ENCODE measurements around the gene MEIS3. TPM values are rescaled to one million over a fixed set of nuclear protein-coding genes. Genes with fewer than 3 reads are reported as not detected.

MEIS3 gene
- total RNA-seq, 1 experiment from 2014 or later: 35.8 TPM

DNA sequence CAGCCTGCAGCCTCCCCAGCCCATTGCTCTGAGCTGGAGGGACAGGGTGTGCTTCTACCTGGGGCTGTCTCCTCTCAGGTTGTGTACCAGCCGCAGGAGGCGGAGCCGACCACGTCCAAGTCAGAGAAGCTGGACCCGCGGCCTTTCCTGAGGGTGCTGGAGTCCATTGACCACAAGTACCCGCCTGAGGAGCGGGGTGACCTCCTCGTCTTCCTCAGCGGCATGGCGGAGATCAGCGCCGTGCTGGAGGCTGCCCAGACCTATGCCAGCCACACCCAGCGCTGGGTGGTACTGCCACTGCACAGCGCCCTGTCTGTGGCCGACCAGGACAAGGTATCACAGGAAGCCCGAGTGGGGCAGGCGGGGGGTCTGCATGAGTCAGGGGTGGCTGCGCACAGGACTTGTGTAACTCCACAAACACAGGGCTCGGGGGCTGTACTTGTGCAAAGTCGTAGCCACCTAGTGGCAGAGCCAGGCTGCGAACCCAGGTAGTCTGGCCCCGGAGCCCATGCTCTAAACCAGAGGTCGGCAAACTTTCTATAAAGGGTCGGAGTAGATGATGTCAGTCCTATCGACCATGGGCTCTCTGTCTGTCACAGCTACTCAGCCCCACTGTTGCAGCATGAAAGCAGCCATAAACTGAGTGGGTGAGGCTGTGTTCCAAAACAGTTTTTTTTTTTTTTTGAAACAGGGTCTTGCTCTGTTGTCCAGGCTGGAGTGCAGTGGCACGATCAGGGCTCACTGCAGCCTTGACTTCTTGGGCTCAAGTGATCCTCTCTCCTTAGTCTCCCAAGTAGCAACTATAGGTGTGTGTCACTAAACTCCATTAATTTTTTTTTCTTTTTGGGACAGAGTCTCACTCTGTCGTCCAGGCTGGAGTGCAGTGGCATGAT, 61.3 kb downstream of the MEIS3 start:
- Histone ChIP-seq H3K4me3 (replicated peaks in 1 of 2; ENCODE audit: low read depth in 1 of 2, low read length in 2 of 2) (no peak overlapping the region), H3K36me3 (ENCODE audit: control insufficient read depth in 1 of 2, insufficient read depth in 2 of 2, low read length in 2 of 2) (peaks cover 63 to 80% of the 10 kb centered on the region in 2 experiments), H4K20me1 (ENCODE audit: insufficient read depth) (no peaks in the 10 kb centered on the region), H3K27me3 (ENCODE audit: insufficient read depth, low read length) (no peaks in the 10 kb centered on the region), H3K9me3 (ENCODE audit: control insufficient read depth in 1 of 2, insufficient read depth in 1 of 2, low read depth in 1 of 2, low read length in 2 of 2) (no peaks in the 10 kb centered on the region), H3K79me2 (ENCODE audit: insufficient read depth, low read length) (peaks cover 83% of the 10 kb centered on the region), H2AFZ (ENCODE audit: low read depth, low read length, poor library complexity, severe bottlenecking) (no peak overlapping the region), H3K4me2 (ENCODE audit: low read length) (no peak overlapping the region), H3K9me2 (ENCODE audit: insufficient read depth) (no peaks in the 10 kb centered on the region), H3K4me1 (ENCODE audit: control insufficient read depth in 1 of 2, insufficient read depth in 2 of 2, low read length in 2 of 2) (no peaks in the 10 kb centered on the region), H3K9ac (ENCODE audit: low read length) (no peak overlapping the region), H3K27ac (ENCODE audit: low read depth, low read length) (no peak overlapping the region; the same call in 1 of the 2 replicates)
- no peak for DNase-seq (ENCODE audit: low read depth, low spot score)
- BruUV-seq (replicated peaks): no TSS peak
- ATAC-seq: peak; percentile 79
- TF ChIP-seq, protein P1, sequence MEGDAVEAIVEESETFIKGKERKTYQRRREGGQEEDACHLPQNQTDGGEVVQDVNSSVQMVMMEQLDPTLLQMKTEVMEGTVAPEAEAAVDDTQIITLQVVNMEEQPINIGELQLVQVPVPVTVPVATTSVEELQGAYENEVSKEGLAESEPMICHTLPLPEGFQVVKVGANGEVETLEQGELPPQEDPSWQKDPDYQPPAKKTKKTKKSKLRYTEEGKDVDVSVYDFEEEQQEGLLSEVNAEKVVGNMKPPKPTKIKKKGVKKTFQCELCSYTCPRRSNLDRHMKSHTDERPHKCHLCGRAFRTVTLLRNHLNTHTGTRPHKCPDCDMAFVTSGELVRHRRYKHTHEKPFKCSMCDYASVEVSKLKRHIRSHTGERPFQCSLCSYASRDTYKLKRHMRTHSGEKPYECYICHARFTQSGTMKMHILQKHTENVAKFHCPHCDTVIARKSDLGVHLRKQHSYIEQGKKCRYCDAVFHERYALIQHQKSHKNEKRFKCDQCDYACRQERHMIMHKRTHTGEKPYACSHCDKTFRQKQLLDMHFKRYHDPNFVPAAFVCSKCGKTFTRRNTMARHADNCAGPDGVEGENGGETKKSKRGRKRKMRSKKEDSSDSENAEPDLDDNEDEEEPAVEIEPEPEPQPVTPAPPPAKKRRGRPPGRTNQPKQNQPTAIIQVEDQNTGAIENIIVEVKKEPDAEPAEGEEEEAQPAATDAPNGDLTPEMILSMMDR (IDR thresholded peaks at IDR 0.05 in 2 of 3, conservative IDR thresholded peaks at IDR 0.05 in 1 of 3; ENCODE audit: borderline replicate concordance in 1 of 3, insufficient read depth in 1 of 3, low read depth in 2 of 3, low read length in 2 of 3): peak in 2 of 3 experiments; percentile 51 to 58; a peak in 4 of 6 replicates
- peak; percentile 22; the same call in 1 of the 2 replicates for TF ChIP-seq RAD21 (IDR thresholded peaks at IDR 0.05; ENCODE audit: low read depth)
- no peak for TF ChIP-seq CBX3 (IDR thresholded peaks at IDR 0.05; ENCODE audit: low read depth)
- ChIA-PET POLR2A (no interaction called here), CTCF (interaction anchor here (1.2 to 1.8 kb wide), 2 partner anchors 9 kb away, joined by 5 to 10 read pairs; partner anchors contain the start of gene DHX34), RAD21 (ENCODE audit: low non-redundant PET in 1 of 2, low total read pairs in 2 of 2, uncharacterized antibody in 2 of 2, unreplicated experiment in 2 of 2) (no interaction called here)
- intact Hi-C loops (cut with micrococcal nuclease): no loop called here

- TF ChIP-seq JUND (IDR thresholded peaks at IDR 0.05) (no peak), POLR2A (IDR thresholded peaks at IDR 0.05; ENCODE audit: borderline replicate concordance, extremely low read depth, insufficient read depth, insufficient read length) (no peak)
- no peaks in the 10 kb centered on the region for H4K20me1 ChIP-seq (ENCODE audit: insufficient read depth)
- H3K9me2 ChIP-seq (ENCODE audit: insufficient read depth): no peaks in the 10 kb centered on the region
- H3K4me2 ChIP-seq (ENCODE audit: low read length): no peak overlapping the region
- H3K27ac ChIP-seq (ENCODE audit: low read depth, low read length): no peak overlapping the region
- CTCF ChIA-PET: interaction anchor here (1.8 kb wide), 1 partner anchor 8 kb away, joined by 10 read pairs; the partner anchor contains the start of gene DHX34
- peaks cover 88% of the 10 kb centered on the region for H3K79me2 ChIP-seq (ENCODE audit: insufficient read depth, low read length)
- RAD21 ChIA-PET (ENCODE audit: low non-redundant PET in 1 of 2, low total read pairs in 2 of 2, uncharacterized antibody in 2 of 2, unreplicated experiment in 2 of 2): no interaction called here
- ATAC-seq: no peak
- H3K36me3 ChIP-seq (ENCODE audit: control insufficient read depth in 1 of 2, insufficient read depth in 2 of 2, low read length in 2 of 2): peaks cover 62 to 81% of the 10 kb centered on the region in 2 experiments
- POLR2A ChIA-PET: no interaction called here
- H3K27me3 ChIP-seq (ENCODE audit: insufficient read depth, low read length): no peaks in the 10 kb centered on the region
- no peaks in the 10 kb centered on the region for H3K9me3 ChIP-seq (ENCODE audit: control insufficient read depth in 1 of 2, insufficient read depth in 1 of 2, low read depth in 1 of 2, low read length in 2 of 2)
- intact Hi-C loops (cut with micrococcal nuclease): no loop called here
- DNase-seq (ENCODE audit: low read depth, low spot score): no peak
- no peak overlapping the region for H3K4me3 ChIP-seq (replicated peaks in 1 of 2; ENCODE audit: low read depth in 1 of 2, low read length in 2 of 2)
- H2AFZ ChIP-seq (ENCODE audit: low read depth, low read length, poor library complexity, severe bottlenecking): no peak overlapping the region
- H3K4me1 ChIP-seq (ENCODE audit: control insufficient read depth in 1 of 2, insufficient read depth in 2 of 2, low read length in 2 of 2): no peaks in the 10 kb centered on the region
- H3K9ac ChIP-seq (ENCODE audit: low read length): no peak overlapping the region
- no TSS peak for BruUV-seq (replicated peaks)
These were observed 62.4 kb downstream of the MEIS3 start for GRCh38 chr19:47356900-47357299.
